Activated gamma-delta T cell (primary cell): ENCODE results near the gene MEIOC.
"Not testable (repeated sequence)": the region's sequence is repeated elsewhere in the genome, so short reads cannot be mapped to it uniquely, and the experiment has no call there.

Experiments used
- DNase-seq: peaks from one replicate; lab custom pipeline; 2025; lab: John Stamatoyannopoulos, UW

Gene MEIOC

GRCh38 chr17:44647736-44648135, 8.5 kb upstream of the MEIOC start:
- no peak for DNase-seq

- DNase-seq, result no peak
Measured at GRCh38 chr17:44648963-44649362, 7.3 kb upstream of the MEIOC start.

GRCh38 chr17:44651228-44651627, 5.0 kb upstream of the MEIOC start:
- no peak for DNase-seq

- no peak for DNase-seq
Measured at GRCh38 chr17:44652727-44653126, 3.5 kb upstream of the MEIOC start.

GRCh38 chr17:44653384-44653783, 2.9 kb upstream of the MEIOC start:
- DNase-seq, result no peak

- no peak for DNase-seq
Measured at GRCh38 chr17:44653954-44654353, 2.3 kb upstream of the MEIOC start.

GRCh38 chr17:44661835-44662234, 5.6 kb downstream of the MEIOC start:
- DNase-seq, result no peak

GRCh38 chr17:44663095-44663494, 6.8 kb downstream of the MEIOC start:
- DNase-seq, result no peak

GRCh38 chr17:44664867-44665266, 8.6 kb downstream of the MEIOC start:
- DNase-seq, result no peak

- DNase-seq, result no peak
Measured at GRCh38 chr17:44666006-44666405, 9.7 kb downstream of the MEIOC start.

- no peak for DNase-seq
Measured at GRCh38 chr17:44672479-44673093, 16.3 kb downstream of the MEIOC start.

- no peak for DNase-seq
Measured at GRCh38 chr17:44673893-44674292, 17.6 kb downstream of the MEIOC start.

GRCh38 chr17:44677136-44677535, 20.9 kb downstream of the MEIOC start:
- no peak for DNase-seq

- DNase-seq, result not testable (repeated sequence)
Measured at GRCh38 chr17:44683303-44683702, 27.0 kb downstream of the MEIOC start.

GRCh38 chr17:44687756-44688155, 31.5 kb downstream of the MEIOC start:
- DNase-seq, result no peak

- DNase-seq, result no peak
Measured at GRCh38 chr17:44688200-44688599, 31.9 kb downstream of the MEIOC start.

GRCh38 chr17:44688675-44689476, 32.6 kb downstream of the MEIOC start:
- DNase-seq, result no peak

- DNase-seq, result peak; percentile 84
Measured at GRCh38 chr17:44689477-44690217, 33.4 kb downstream of the MEIOC start, which contains the start of gene CCDC43. CCDC43 (minus strand) TSS chr17:44689776; CDS start chr17:44689753, 23 bp downstream.

GRCh38 chr17:44690746-44691306, 34.6 kb downstream of the MEIOC start:
- DNase-seq, result not testable (repeated sequence)

GRCh38 chr17:44693609-44694008, 37.3 kb downstream of the MEIOC start:
- no peak for DNase-seq

GRCh38 chr17:44700288-44700687, 44.0 kb downstream of the MEIOC start:
- not testable (repeated sequence) for DNase-seq

GRCh38 chr17:44707755-44708400, 51.6 kb downstream of the MEIOC start:
- DNase-seq, result no peak
